GM19372 (cell line): ENCODE measurements around the gene FOXE1.

Experiments used
- ATAC-seq: cut with Tn5 transposase; IDR thresholded peaks from one replicate; pipeline ENCODE4 v1.9.1; 2021; ENCODE audit warnings: mild to moderate bottlenecking, low read depth, moderate library complexity; ENCODE audit not compliant: unreplicated experiment

The FOXE1 gene

GRCh38 chr9:97853056-97853843, at the start of gene FOXE1:
TSS of gene FOXE1 (plus strand) at chr9:97853226. CDS start at chr9:97853915, 689 bp downstream.
- no peak for ATAC-seq

- ATAC-seq, result no peak
Measured at GRCh38 chr9:97804059-97804365, 49.0 kb upstream of the FOXE1 start.

- no peak for ATAC-seq
Measured at GRCh38 chr9:97806721-97807120, 46.3 kb upstream of the FOXE1 start.

DNA sequence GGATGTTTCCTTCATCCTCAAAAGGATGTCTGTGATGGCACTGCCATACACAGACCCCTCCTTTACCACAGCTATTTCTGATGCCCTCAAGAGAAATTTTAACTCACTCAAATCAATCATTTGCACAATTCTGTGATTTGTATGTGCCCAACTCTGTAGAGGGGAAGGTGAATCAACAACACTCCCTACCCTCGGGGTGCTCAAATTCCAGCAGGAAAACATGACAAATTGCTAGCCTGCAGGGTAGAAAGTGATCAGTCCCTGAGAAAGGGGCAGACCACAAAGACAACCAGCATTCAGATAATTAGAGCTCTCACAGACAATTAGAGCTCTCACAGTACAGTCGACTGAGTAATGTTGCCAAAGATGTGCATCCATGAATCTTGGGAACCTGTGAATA, 45.3 kb upstream of the FOXE1 start:
- ATAC-seq, result no peak

GRCh38 chr9:97808415-97808814, 44.6 kb upstream of the FOXE1 start:
- ATAC-seq, result no peak

DNA sequence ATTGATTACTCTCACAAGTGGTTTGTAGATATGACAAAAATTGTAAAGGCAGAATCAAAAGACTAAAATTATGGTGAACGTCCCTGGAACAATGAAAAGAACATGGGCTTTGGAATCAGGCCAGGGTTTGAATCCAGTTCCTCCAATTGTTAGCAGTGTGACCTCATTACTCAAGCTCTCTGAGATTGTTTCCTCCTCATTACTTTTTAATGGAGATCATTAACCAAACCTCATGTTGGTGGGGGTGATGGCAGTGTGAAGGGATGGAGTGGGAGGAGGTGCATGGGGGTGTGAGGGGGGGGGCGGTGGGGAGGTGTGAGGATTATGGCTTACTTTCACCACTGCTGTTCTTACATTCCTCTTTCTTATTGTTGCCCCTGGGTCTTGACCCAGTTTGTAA, 44.1 kb upstream of the FOXE1 start:
- no peak for ATAC-seq

GRCh38 chr9:97809666-97810344, 43.2 kb upstream of the FOXE1 start:
- ATAC-seq, result no peak

DNA sequence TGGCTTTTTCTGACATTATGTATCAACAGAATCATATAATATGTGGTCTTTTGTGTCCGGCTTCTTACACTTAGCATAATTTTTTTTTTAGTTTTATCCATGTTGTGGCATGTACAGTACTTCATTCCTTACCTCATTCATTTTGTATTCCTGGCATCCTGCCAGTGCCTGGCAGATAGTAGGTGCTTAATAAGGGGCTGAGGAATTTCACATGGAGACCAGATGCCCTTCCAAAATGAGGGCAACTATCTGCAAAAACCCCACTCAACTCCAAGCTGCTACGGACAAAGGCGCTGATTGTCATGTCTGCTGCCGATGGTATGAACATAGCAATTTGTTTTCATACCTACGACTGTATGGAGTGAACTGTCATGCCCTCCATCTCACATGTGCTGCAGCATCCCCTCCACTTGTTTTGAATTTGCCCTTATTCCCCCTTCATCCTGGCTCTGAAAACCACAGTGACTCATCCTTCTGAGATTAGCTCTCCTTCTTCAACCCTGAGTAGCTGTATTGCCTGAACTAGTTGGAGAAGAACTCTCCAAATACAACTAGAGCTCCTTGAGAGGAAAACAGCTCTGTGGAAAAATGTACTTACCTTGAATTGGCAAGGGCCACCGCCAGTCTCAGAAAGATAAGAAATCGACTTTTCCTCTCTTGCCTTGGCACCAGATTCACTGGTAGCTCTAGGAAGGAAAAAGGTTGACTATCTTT, 41.3 kb upstream of the FOXE1 start:
- ATAC-seq, result no peak

DNA sequence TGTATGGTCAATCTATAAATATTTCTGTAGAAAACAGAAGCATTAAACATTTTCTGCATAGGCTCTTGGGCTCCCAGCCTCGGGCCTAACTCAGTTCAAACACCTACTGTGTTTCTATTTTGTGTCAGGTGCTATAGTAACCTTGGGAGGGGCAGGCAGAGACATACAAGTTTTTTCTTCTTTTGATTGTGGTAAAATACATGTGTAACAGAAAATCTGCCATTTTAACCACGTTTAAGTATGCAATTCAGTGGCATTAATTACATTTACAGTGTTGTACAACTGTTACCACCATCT, 40.8 kb upstream of the FOXE1 start:
- ATAC-seq, result no peak

- no peak for ATAC-seq
Measured at GRCh38 chr9:97813072-97813471, 40.0 kb upstream of the FOXE1 start.

GRCh38 chr9:97819735-97820134, 33.3 kb upstream of the FOXE1 start:
- ATAC-seq, result no peak

GRCh38 chr9:97820373-97820772, 32.7 kb upstream of the FOXE1 start:
- ATAC-seq, result no peak

GRCh38 chr9:97830884-97831829, 21.9 kb upstream of the FOXE1 start:
- no peak for ATAC-seq

- no peak for ATAC-seq
Measured at GRCh38 chr9:97831843-97832636, 21.0 kb upstream of the FOXE1 start.

- ATAC-seq, result no peak
Measured at GRCh38 chr9:97840521-97840920, 12.5 kb upstream of the FOXE1 start.

- ATAC-seq, result no peak
Measured at GRCh38 chr9:97842960-97843359, 10.1 kb upstream of the FOXE1 start.

DNA sequence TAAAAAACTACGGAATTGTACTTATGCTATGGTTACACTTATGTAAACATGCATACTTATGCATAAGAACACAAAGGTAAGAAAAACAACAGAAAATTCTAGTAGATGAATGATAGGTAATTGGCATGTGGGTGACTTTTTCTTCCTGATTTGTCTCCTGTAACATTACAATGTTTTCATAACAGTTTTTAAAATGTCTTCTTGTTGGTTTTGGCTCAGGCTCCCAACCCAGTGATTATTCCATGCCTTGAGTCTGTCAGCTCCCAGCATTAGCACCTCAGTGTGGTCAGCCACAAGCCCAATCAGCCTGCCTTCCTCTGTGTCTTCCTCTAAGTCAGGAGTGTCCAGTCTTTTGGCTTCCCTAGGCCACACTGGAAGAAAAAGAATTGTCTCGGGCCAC, 7.9 kb upstream of the FOXE1 start:
- no peak for ATAC-seq

DNA sequence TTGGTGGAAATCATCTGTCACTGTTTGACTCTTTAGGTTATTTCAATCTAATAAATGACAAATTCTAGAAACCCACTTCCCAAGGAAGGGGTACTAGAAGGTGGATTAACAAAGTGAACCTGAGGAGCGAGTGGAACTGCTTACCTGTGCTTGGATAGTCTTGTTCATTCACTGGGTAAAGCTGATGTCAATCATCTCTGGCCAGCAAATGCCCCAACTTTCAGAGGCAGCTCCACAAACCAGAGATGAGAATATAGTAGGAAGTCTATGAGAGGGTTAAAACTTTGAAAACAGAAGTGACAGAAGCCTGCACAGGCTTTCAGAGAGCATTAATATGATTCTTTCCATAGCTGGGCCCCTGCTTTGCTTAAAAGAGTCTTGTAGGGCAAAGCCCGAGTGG, 7.3 kb upstream of the FOXE1 start:
- no peak for ATAC-seq

DNA sequence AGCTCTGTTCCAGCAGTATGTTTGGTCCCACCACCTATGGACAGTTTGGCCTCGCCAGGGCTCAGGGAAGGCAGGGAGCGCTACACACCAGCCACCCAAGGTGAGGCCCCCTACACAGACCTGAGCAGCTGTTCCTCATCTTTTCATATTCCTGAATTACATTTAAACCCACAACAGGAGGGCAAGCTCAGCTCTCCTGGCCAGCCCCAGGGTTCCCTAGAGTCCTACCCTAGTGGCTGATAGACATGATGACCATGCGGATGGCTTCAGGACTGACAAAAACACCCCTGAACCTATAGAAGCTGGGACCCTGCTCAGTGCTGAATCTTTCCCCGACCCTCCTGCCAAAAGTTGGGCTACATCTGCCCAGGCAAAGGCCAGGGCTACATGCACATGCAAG, 6.7 kb upstream of the FOXE1 start:
- ATAC-seq, result no peak
